DOHH2 (cell line): ENCODE measurements around the gene SRC.

Experiments
- CTCF ChIP-seq: fragments of 200-600 bp; sonication (generic); IDR thresholded peaks from one replicate; pipeline ENCODE4 v1.5.1; 2014; ENCODE audit warnings: antibody characterized with exemption, mild to moderate bottlenecking, low read depth, low read length; ENCODE audit not compliant: poor library complexity, severe bottlenecking
- EZH2phosphoT487 ChIP-seq: fragments of 200-600 bp; sonication (generic); IDR thresholded peaks from 2 replicates; pipeline ENCODE4 v1.6.1; 2017; ENCODE audit warnings: borderline replicate concordance, mild to moderate bottlenecking, antibody characterized with exemption, low read length, moderate library complexity, mixed read lengths

- TF ChIP-seq CTCF: no peak
- no peak for TF ChIP-seq EZH2phosphoT487
Measured at GRCh38 chr20:37359836-37360235, 13.9 kb downstream of the SRC start.
